GM12873 (cell line): ENCODE results near the gene CRTC1.

Experiments used
- TF ChIP-seq, protein P1 (sequence below): IDR thresholded peaks from 2 replicates; pipeline ENCODE4 v1.5.1; 2012; ENCODE audit warnings: low read depth, mild to moderate bottlenecking, moderate library complexity, low read length, control low read depth; ENCODE audit not compliant: insufficient read depth; ENCODE audit errors: missing control alignments

The CRTC1 gene, protein sequence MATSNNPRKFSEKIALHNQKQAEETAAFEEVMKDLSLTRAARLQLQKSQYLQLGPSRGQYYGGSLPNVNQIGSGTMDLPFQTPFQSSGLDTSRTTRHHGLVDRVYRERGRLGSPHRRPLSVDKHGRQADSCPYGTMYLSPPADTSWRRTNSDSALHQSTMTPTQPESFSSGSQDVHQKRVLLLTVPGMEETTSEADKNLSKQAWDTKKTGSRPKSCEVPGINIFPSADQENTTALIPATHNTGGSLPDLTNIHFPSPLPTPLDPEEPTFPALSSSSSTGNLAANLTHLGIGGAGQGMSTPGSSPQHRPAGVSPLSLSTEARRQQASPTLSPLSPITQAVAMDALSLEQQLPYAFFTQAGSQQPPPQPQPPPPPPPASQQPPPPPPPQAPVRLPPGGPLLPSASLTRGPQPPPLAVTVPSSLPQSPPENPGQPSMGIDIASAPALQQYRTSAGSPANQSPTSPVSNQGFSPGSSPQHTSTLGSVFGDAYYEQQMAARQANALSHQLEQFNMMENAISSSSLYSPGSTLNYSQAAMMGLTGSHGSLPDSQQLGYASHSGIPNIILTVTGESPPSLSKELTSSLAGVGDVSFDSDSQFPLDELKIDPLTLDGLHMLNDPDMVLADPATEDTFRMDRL

GRCh38 chr19:18683109-18683957, at the start of gene CRTC1:
Gene CRTC1 (plus strand): TSS chr19:18683680. CDS start chr19:18683703, 23 bp downstream.
- TF ChIP-seq, protein P1, sequence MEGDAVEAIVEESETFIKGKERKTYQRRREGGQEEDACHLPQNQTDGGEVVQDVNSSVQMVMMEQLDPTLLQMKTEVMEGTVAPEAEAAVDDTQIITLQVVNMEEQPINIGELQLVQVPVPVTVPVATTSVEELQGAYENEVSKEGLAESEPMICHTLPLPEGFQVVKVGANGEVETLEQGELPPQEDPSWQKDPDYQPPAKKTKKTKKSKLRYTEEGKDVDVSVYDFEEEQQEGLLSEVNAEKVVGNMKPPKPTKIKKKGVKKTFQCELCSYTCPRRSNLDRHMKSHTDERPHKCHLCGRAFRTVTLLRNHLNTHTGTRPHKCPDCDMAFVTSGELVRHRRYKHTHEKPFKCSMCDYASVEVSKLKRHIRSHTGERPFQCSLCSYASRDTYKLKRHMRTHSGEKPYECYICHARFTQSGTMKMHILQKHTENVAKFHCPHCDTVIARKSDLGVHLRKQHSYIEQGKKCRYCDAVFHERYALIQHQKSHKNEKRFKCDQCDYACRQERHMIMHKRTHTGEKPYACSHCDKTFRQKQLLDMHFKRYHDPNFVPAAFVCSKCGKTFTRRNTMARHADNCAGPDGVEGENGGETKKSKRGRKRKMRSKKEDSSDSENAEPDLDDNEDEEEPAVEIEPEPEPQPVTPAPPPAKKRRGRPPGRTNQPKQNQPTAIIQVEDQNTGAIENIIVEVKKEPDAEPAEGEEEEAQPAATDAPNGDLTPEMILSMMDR, result no peak

DNA sequence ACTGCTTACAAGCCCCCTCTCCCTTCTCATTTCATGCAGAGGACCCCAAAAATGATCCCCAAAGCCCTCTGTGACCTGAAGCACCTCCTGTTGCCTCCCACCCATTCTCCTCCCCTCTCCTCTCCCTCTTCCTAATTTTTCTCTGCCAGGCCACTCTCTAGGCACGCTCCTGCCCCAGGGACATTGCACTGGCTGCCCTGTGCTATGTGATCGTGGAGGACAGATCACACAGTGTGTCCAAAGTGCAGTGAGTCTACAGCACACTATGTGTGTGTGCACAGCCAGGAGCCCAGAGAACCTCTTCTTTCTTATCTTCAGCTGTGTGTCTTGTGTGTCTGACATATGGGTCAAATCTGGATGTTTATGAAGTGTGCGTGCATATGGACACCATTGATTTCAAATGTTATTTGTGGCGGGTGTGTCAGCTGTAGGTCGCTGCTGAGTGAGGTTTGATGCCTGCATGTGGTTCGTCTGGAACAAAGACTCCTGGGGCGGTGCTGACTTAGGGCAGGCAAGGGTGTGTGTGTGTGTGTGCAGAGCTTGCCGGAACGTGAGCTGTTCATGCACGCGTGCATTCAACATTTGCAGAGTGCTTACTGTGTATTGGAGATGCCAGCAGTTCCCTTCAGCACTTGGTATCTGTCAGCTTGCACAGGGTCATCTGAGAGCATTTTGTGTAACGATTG, 48.7 kb upstream of the CRTC1 start:
- TF ChIP-seq, protein P1, result no peak

- TF ChIP-seq, protein P1, result no peak
Observed at GRCh38 chr19:18635831-18636182, 47.7 kb upstream of the CRTC1 start.

DNA sequence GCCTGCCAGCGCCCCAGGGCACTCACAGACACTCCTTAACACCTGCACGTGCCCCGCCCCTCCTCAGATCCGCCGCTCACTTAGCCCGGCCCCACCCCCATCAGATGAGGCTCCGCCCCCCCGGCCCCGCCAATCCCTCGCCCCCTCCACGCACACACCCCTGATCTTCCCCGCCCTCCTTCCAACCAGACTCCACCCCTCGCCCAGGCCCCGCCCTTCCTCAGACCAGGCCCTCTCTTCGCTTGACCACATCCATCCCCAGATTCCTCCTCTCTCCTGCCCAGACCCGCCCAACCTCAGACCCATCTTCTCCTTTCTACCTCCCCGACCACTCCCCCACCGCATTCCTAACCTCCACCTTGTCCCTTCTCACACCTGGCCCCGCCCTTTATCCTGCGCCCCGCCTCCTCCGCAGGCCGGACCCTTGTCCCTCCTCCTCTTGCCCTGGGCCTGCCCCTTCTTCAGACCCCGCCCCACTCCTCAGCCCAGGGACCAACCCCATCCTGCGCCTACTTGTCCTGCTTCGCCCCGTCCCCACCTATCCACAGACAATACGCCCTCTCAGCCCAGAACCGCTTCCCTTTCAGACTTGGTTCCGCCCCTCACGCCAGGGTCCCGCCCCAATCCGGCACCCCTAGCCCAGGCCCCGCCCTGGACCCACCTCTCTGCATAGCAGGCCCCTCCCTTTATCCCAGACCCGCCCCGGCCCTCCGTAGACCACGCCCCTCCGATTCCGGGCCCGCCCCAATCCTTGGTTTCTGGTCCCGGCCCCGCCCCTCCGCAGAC, 47.1 kb upstream of the CRTC1 start:
- TF ChIP-seq, protein P1, result no peak

GRCh38 chr19:18636969-18637629, 46.4 kb upstream of the CRTC1 start, which contains the start of gene KLHL26:
Gene KLHL26 (plus strand): TSS chr19:18637028. CDS start chr19:18637055, 27 bp downstream.
- TF ChIP-seq, protein P1, result no peak
